GM10248 (cell line): ENCODE results near the gene LGR5.

Source experiments
- CTCF ChIA-PET: fragments of 300-600 bp; sonication (Branson Sonifier 250); formaldehyde crosslinking; extraction: SDS; loops from one replicate; lab custom pipeline; 2021; ENCODE audit warnings: antibody characterized with exemption; lab: Yijun Ruan, JAX
- POLR2A ChIA-PET: fragments of 350-650 bp; sonication (Branson Sonifier 250); formaldehyde crosslinking; extraction: SDS; loops from one replicate; lab custom pipeline; 2020; ENCODE audit warnings: antibody characterized with exemption; lab: Yijun Ruan, JAX
- DNase-seq: peaks from one replicate; pipeline ENCODE4 v3.0.0; 2012; ENCODE audit errors: extremely low spot score
- CTCF ChIP-seq: IDR thresholded peaks from 2 replicates; pipeline ENCODE4 v1.5.1; 2012; ENCODE audit warnings: mild to moderate bottlenecking, low read depth; ENCODE audit errors: extremely low read depth, missing control alignments, control extremely low read depth

LGR5 gene

DNA sequence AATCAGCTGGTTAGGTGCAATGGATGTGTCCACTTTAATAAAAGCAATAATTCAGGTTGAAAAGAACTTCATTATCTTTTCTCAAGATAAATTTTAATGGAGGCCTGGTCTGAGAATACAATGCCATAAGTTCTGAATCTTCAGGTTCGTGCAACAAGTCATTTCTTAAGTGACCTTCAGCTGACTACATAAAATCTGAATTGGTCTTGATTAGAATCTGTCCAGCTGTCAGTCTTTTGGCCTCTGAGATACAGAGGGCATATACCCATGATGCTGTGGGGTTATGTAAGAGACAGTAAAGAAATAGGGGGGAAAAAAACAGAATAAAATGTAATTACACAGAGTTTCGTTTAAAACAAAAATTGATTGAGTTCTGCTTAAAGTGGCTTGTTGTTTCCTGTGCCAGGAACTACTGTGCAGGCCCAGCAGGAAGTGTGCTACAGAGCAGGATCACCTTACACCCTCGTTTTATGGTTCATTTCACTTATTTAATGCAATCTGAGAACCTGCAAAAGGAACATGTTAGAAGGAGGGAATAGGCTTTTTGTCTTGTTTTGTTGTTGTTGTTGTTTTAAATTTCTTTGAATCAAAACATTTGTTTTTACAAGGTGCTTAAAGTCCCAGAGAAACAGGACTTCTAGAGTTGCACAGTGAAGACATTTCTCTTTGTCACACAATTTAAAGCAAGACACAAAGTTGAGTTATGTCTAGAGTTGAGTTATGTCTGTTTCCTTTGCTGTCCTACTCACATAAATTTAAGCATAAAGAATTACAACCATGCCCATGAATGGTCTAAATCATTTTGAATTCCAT lies 64.2 kb downstream of the LGR5 start:
- no peak for DNase-seq
- TF ChIP-seq CTCF = no peak
- CTCF ChIA-PET = no interaction called here
- POLR2A ChIA-PET = no interaction called here

DNA sequence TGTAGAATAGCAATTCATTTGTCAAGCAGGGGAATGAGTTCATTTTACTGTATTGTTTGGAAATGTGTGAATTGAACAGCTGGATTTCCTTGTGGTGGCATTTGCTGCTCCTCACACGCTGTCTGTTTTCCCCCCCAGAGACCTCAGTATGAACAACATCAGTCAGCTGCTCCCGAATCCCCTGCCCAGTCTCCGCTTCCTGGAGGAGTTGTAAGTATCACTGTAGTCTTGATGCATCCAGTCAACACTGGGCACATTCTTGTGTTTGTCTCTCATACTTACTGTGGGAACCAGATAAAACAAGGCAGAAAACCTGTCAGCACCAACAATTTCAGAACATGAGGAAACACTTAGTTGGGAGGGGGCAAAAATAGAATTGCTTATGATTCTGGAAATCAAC lies 64.9 kb downstream of the LGR5 start:
- TF ChIP-seq CTCF = no peak
- POLR2A ChIA-PET = no interaction called here
- DNase-seq = no peak
- CTCF ChIA-PET = no interaction called here

- DNase-seq = no peak
- ChIA-PET POLR2A (no interaction called here), CTCF (interaction anchor here (0.7 to 1.0 kb wide), 2 partner anchors 10 to 21 kb away, joined by 3 to 4 read pairs; no protein-coding TSS in a partner anchor)
- TF ChIP-seq CTCF = no peak
Measured at GRCh38 chr12:71509705-71510104, 70.1 kb downstream of the LGR5 start.

- CTCF ChIA-PET = no interaction called here
- DNase-seq = no peak
- POLR2A ChIA-PET = no interaction called here
- TF ChIP-seq CTCF = no peak
Measured at GRCh38 chr12:71517145-71517846, 77.7 kb downstream of the LGR5 start.

DNA sequence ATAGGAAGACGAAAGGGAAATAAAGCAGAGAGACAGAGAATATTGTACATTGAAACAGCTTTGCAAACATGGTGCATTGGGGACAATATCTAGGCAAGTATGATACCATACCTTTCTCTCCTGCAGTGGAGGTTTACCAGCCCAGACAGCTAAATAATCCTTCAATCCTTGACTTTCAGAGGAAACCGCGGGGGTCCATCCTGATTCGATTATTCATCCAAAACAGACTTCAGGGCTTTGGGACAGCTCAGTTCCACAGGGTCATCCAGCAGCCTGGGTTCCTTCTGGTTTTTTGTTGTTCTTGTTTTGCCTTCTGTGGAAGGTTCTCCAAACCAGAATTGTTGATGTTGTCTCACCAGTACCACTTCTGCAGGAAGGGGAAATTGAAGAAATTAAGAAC lies 81.5 kb downstream of the LGR5 start:
- ChIA-PET CTCF (interaction anchor here (0.9 to 1.0 kb wide), 2 partner anchors 9 to 12 kb away, joined by 3 read pairs; no protein-coding TSS in a partner anchor), POLR2A (no interaction called here)
- DNase-seq = no peak
- no peak for TF ChIP-seq CTCF

DNA sequence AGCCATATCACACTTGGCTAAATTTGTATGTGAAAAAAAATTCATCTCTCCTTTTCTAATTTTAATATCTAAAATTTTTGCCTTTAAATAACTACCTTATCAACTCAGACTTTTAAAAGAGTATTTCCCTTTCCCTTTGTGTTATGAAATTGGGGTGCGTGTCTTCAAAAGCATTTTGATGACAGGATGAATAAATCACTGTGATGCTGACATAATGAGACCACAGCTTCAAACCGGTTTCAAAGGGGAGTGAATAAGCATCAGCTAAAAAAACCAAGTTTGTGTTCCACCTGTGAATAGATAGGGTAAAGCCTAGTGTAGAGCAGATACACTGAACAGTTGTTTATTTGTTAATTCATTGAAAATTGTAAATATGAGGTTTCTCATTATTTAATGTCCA lies 85.0 kb downstream of the LGR5 start:
- TF ChIP-seq CTCF = no peak
- CTCF ChIA-PET = no interaction called here
- POLR2A ChIA-PET = no interaction called here
- DNase-seq = no peak
